Panc1 (cell line): ENCODE results near the gene GPS2. TPM values are rescaled to one million over a fixed set of nuclear protein-coding genes. Genes with fewer than 3 reads are reported as not detected.

ENCODE experiments used
- ATAC-seq: fragments of 200-7000 bp; cut with Tn5 transposase; 2 replicates; pipeline ENCODE4 v1.9.1; 2020; ENCODE audit warnings: mild to moderate bottlenecking, moderate library complexity
- BruUV-seq: library from RNA; stranded (reverse); fragments of 400-500 nt; replicated peaks from 2 replicates; lab custom pipeline; 2021; lab: Mats Ljungman, UMichigan
- CTCF ChIA-PET: fragments of 300-600 bp; sonication (Branson Sonifier 250); formaldehyde crosslinking; loops from one replicate; lab custom pipeline; 2022; ENCODE audit warnings: antibody characterized with exemption; lab: Charles Lee
- POLR2A ChIA-PET: fragments of 300-600 bp; sonication (Branson Sonifier 250); formaldehyde crosslinking; loops from one replicate; lab custom pipeline; 2022; ENCODE audit warnings: antibody characterized with exemption; lab: Charles Lee
- DNase-seq: peaks from one replicate; pipeline ENCODE4 v3.0.0-alpha.2; 2010; ENCODE audit warnings: low read depth, low spot score
- H3K27ac ChIP-seq: 2 replicates; pipeline ENCODE4 v1.5.1; 2011; ENCODE audit warnings: mild to moderate bottlenecking, low read length, inconsistent platforms
- H3K27me3 ChIP-seq: fragments of 200-500 bp; sonication (Bioruptor generic); 2 replicates; pipeline ENCODE4 v1.6.0; 2014; ENCODE audit warnings: low read length, inconsistent platforms; ENCODE audit not compliant: control insufficient read depth, insufficient read depth
- H3K36me3 ChIP-seq: fragments of 200-500 bp; sonication (Bioruptor generic); 2 replicates; pipeline ENCODE4 v1.5.1; 2014; ENCODE audit warnings: inconsistent platforms, mild to moderate bottlenecking, low read length, moderate library complexity; ENCODE audit not compliant: control insufficient read depth, insufficient read depth
- H3K4me1 ChIP-seq: 2 replicates; pipeline ENCODE4 v1.5.1; 2011; ENCODE audit warnings: inconsistent platforms, mild to moderate bottlenecking, low read length, moderate library complexity; ENCODE audit not compliant: control insufficient read depth, insufficient read depth
- H3K4me3 ChIP-seq, 2 experiments: 2 replicates each; pipeline ENCODE4 v1.5.1; 2011 to 2012; ENCODE audit warnings: low read depth in 2 of 2, low read length in 2 of 2, mild to moderate bottlenecking in 2 of 2, inconsistent platforms in 1 of 2, moderate library complexity in 1 of 2
- H3K9me3 ChIP-seq: fragments of 200-500 bp; sonication (Bioruptor generic); 2 replicates; pipeline ENCODE4 v1.5.1; 2014; ENCODE audit warnings: low read depth, mild to moderate bottlenecking, inconsistent platforms, low read length, moderate library complexity; ENCODE audit not compliant: control insufficient read depth, insufficient read depth
- CTCF ChIP-seq: fragments of 450-650 bp; IDR thresholded peaks from 2 replicates; pipeline ENCODE4 v1.5.1; 2017; ENCODE audit warnings: mild to moderate bottlenecking
- POLR2AphosphoS5 ChIP-seq: IDR thresholded peaks from 2 replicates; pipeline ENCODE4 v1.6.1; 2012; ENCODE audit warnings: mild to moderate bottlenecking, low read depth, low read length, moderate library complexity
- REST ChIP-seq, 2 experiments: IDR thresholded peaks; 2 replicates each; pipeline ENCODE4 v1.6.1; 2011 to 2012; ENCODE audit warnings: low read depth in 2 of 2, control low read depth in 1 of 2, low read length in 1 of 2, mild to moderate bottlenecking in 1 of 2, moderate library complexity in 1 of 2; ENCODE audit not compliant: insufficient read depth in 1 of 2
- SIN3A ChIP-seq: IDR thresholded peaks from 2 replicates; pipeline ENCODE4 v1.6.1; 2012; ENCODE audit warnings: low read depth, mild to moderate bottlenecking, low read length, moderate library complexity, borderline replicate concordance; ENCODE audit not compliant: insufficient read depth
- TCF7L2 ChIP-seq: IDR thresholded peaks from 2 replicates; pipeline ENCODE4 v1.6.1; 2011; ENCODE audit warnings: mild to moderate bottlenecking, low read depth, low read length, inconsistent platforms
- in situ Hi-C: cut with HindIII; loops from 2 replicates; pipeline ENCODE4 v1.10.0; 2016; ENCODE audit warnings: low sequenced_read_pairs, low pct_unique_long_range_greater_than_20kb
- intact Hi-C: fragments of 100-400 bp; cut with micrococcal nuclease; formaldehyde crosslinking; loops from one replicate; pipeline ENCODE4 v1.10.0; 2022; ENCODE audit not compliant: unreplicated experiment
- total RNA-seq: library from RNA; stranded (reverse); gene quantifications from one replicate; pipeline ENCODE4 v1.2.1, GENCODE V29; 2021; ENCODE audit not compliant: unreplicated experiment

The GPS2 gene
- total RNA-seq, 1 experiment from 2014 or later: 96.6 TPM

DNA sequence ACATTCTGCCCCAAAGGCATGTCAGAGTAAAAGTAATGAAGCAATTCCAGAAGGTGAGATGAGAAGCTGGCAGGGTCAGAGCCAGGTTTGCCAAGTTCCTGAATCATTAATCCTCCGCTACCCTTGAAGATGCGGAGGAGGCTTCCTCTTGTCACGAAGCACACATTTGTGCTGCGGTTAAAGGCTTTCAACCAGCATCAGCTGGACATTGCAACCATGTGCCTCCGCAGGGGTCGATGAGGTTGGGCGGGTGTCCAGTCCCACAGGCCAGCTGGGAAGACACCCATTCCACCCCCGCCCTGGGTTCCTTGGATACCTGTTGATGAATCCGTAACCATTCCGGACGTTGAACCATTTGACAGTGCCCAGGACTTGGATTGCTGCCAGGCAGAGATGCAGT is 22.0 kb downstream of the GPS2 start:
- TF ChIP-seq TCF7L2 (no peak), POLR2AphosphoS5 (no peak), SIN3A (no peak), CTCF (no peak), REST (IDR thresholded peaks at IDR 0.05; ENCODE audit: insufficient read depth in 1 of 2, low read depth in 2 of 2, low read length in 1 of 2) (no peak)
- ChIA-PET POLR2A (no interaction called here), CTCF (no interaction called here)
- in situ Hi-C loops: no loop called here
- Histone ChIP-seq H3K9me3 (no peaks in the 10 kb centered on the region), H3K27ac (no peak overlapping the region), H3K4me1 (peaks cover 17% of the 10 kb centered on the region), H3K27me3 (no peaks in the 10 kb centered on the region), H3K4me3 (no peak overlapping the region), H3K36me3 (no peaks in the 10 kb centered on the region)
- intact Hi-C loops: no loop called here
- BruUV-seq: no TSS peak
- ATAC-seq: no peak
- DNase-seq: no peak

- Histone ChIP-seq H3K36me3 (no peaks in the 10 kb centered on the region), H3K27me3 (no peaks in the 10 kb centered on the region), H3K4me1 (peaks cover 17% of the 10 kb centered on the region), H3K9me3 (no peaks in the 10 kb centered on the region), H3K4me3 (no peak overlapping the region), H3K27ac (no peak overlapping the region)
- POLR2A ChIA-PET: no interaction called here
- intact Hi-C loops (no loop called here), in situ Hi-C loops (no loop called here)
- TF ChIP-seq REST (IDR thresholded peaks at IDR 0.05; ENCODE audit: insufficient read depth in 1 of 2, low read depth in 2 of 2, low read length in 1 of 2) (no peak), SIN3A (no peak), TCF7L2 (no peak), CTCF (no peak), POLR2AphosphoS5 (no peak)
- ATAC-seq (no peak), DNase-seq (no peak)
- BruUV-seq: no TSS peak
- CTCF ChIA-PET: no interaction called here
These were observed 22.4 kb downstream of the GPS2 start for GRCh38 chr17:7292729-7293128.
